ENCODE data around the gene FOXP1.

GRCh38 chr3:71067977-71068654, 515.4 kb downstream of the FOXP1 start:
- TF ChIP-seq CTCF (IDR thresholded peaks at IDR 0.05; ENCODE audit: low read length) (no peak), EZH2 (IDR thresholded peaks at IDR 0.05; ENCODE audit: borderline replicate concordance, low read length) (no peak)
